Astrocyte (in vitro differentiated cells and primary cell): ENCODE results near the gene LRP1B. TPM values are rescaled to one million over a fixed set of nuclear protein-coding genes. Genes with fewer than 3 reads are reported as not detected.

Experiments used
- DNase-seq: peaks from one replicate; pipeline ENCODE4 v3.0.0-alpha.2; 2010; ENCODE audit warnings: low read depth
- FAIRE-seq: peaks from 2 replicates; lab custom pipeline; 2011; peaks lifted over from hg19 to GRCh38; lab: Jason Lieb, UNC
- H2AFZ ChIP-seq: 2 replicates; pipeline ENCODE4 v1.6.0; 2012; ENCODE audit warnings: low read depth, low read length, inconsistent platforms
- H3K27ac ChIP-seq: 2 replicates; pipeline ENCODE4 v1.5.1; 2011; ENCODE audit warnings: low read depth, low read length, inconsistent platforms
- H3K27me3 ChIP-seq: 2 replicates; pipeline ENCODE4 v1.6.0; 2011; ENCODE audit warnings: low read length, inconsistent platforms; ENCODE audit not compliant: insufficient read depth
- H3K36me3 ChIP-seq: 2 replicates; pipeline ENCODE4 v1.5.1; 2011; ENCODE audit warnings: low read length, inconsistent platforms; ENCODE audit not compliant: insufficient read depth
- H3K4me1 ChIP-seq: 2 replicates; pipeline ENCODE4 v1.5.1; 2011; ENCODE audit warnings: low read length, inconsistent platforms; ENCODE audit not compliant: insufficient read depth
- H3K4me2 ChIP-seq: 2 replicates; pipeline ENCODE4 v1.6.0; 2012; ENCODE audit warnings: low read length, inconsistent platforms
- H3K4me3 ChIP-seq: 2 replicates; pipeline ENCODE4 v1.5.1; 2011; ENCODE audit warnings: low read depth, mild to moderate bottlenecking, low read length, inconsistent platforms; ENCODE audit not compliant: insufficient read depth
- H3K79me2 ChIP-seq: 2 replicates; pipeline ENCODE4 v1.6.0; 2012; ENCODE audit warnings: mild to moderate bottlenecking, low read length, inconsistent platforms; ENCODE audit not compliant: insufficient read depth
- H3K9ac ChIP-seq: 2 replicates; pipeline ENCODE4 v1.6.0; 2012; ENCODE audit warnings: mild to moderate bottlenecking, low read length, inconsistent platforms
- H3K9me3 ChIP-seq: 2 replicates; pipeline ENCODE4 v1.5.1; 2012; ENCODE audit warnings: low read depth, mild to moderate bottlenecking, low read length, inconsistent platforms; ENCODE audit not compliant: insufficient read depth
- H4K20me1 ChIP-seq: 2 replicates; pipeline ENCODE4 v1.6.0; 2012; ENCODE audit warnings: low read length, inconsistent platforms; ENCODE audit not compliant: insufficient read depth
- H3K27ac Mint-ChIP-seq: one replicate; pipeline ENCODE4 v1.8.0; 2021; ENCODE audit warnings: mild to moderate bottlenecking, mixed read lengths; ENCODE audit not compliant: unreplicated experiment
- H3K27me3 Mint-ChIP-seq: one replicate; pipeline ENCODE4 v1.8.0; 2021; ENCODE audit warnings: low read depth, mixed read lengths; ENCODE audit not compliant: unreplicated experiment
- H3K36me3 Mint-ChIP-seq: one replicate; pipeline ENCODE4 v1.8.0; 2021; ENCODE audit warnings: low read depth, mixed read lengths; ENCODE audit not compliant: unreplicated experiment
- H3K4me1 Mint-ChIP-seq: one replicate; pipeline ENCODE4 v1.8.0; 2021; ENCODE audit warnings: low read depth, mixed read lengths; ENCODE audit not compliant: unreplicated experiment
- H3K4me3 Mint-ChIP-seq: one replicate; pipeline ENCODE4 v1.8.0; 2021; ENCODE audit warnings: mild to moderate bottlenecking, moderate library complexity, mixed read lengths; ENCODE audit not compliant: unreplicated experiment
- H3K9me3 Mint-ChIP-seq: one replicate; pipeline ENCODE4 v1.8.0; 2021; ENCODE audit warnings: mild to moderate bottlenecking, mixed read lengths; ENCODE audit not compliant: unreplicated experiment
- EZH2 ChIP-seq: IDR thresholded peaks from 2 replicates; pipeline ENCODE4 v1.6.1; 2012; ENCODE audit warnings: mild to moderate bottlenecking, low read length, inconsistent platforms; ENCODE audit not compliant: insufficient read depth
- total RNA-seq: library from RNA; stranded (reverse); gene quantifications from 2 replicates; pipeline ENCODE4 v1.2.1, GENCODE V29; 2021
- TF ChIP-seq, protein P1 (sequence below): IDR thresholded peaks from 2 replicates; pipeline ENCODE4 v1.5.1; 2011; ENCODE audit warnings: low read depth, mild to moderate bottlenecking, inconsistent platforms, low read length, moderate library complexity; ENCODE audit not compliant: insufficient read depth

LRP1B gene
- total RNA-seq, 1 donor from 2014 or later = 1.5 TPM

GRCh38 chr2:141741652-141742051 is 389.2 kb downstream of the LRP1B start:
- FAIRE-seq = no peak
- no peaks in the 10 kb centered on the region for H3K9me3 Mint-ChIP-seq

DNA sequence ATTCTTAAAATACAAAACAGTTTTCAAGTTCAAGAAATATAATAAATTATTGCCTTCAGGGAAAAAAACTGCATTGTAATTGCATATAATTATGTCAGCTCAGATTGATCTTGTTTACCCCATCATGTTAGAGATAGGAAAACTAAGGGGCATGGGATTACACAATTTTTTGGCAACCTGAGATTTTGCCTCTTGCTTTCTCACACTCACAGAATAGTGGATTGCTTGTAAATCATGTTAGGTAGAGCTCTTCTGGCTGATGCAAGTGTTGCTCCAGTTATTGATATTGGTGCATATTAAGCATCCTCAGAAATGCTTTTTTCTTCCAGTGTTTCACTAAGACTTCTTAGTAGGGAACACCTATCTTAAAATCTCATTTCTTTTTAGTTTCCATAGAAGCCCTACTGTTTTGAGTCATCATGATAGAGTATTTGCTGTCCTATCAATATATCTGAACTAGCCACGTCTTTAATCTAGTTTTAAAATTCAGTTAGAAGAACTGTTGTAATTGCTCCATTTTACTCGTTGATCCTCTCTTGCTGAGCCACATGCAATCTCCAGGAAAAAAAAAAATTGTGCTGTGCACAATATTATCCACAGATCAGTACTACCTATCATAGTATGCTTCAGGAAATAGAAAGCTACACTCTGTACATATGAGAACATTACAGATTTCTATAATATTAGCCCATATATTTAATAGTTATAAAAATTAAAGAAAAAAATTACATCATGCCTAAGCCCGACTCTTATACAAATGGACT is 393.1 kb downstream of the LRP1B start:
- Histone ChIP-seq H4K20me1 (no peaks in the 10 kb centered on the region), H3K79me2 (no peaks in the 10 kb centered on the region), H3K27ac (no peak overlapping the region), H3K4me3 (no peak overlapping the region), H3K9ac (no peak overlapping the region), H3K36me3 (no peaks in the 10 kb centered on the region), H3K4me2 (no peak overlapping the region), H2AFZ (no peak overlapping the region), H3K27me3 (no peaks in the 10 kb centered on the region), H3K4me1 (no peaks in the 10 kb centered on the region), H3K9me3 (no peaks in the 10 kb centered on the region)
- Mint-ChIP-seq H3K27me3 (no peaks in the 10 kb centered on the region), H3K27ac (no peak overlapping the region), H3K4me3 (no peak overlapping the region), H3K9me3 (no peaks in the 10 kb centered on the region), H3K36me3 (no peaks in the 10 kb centered on the region), H3K4me1 (no peaks in the 10 kb centered on the region)
- TF ChIP-seq, protein P1, sequence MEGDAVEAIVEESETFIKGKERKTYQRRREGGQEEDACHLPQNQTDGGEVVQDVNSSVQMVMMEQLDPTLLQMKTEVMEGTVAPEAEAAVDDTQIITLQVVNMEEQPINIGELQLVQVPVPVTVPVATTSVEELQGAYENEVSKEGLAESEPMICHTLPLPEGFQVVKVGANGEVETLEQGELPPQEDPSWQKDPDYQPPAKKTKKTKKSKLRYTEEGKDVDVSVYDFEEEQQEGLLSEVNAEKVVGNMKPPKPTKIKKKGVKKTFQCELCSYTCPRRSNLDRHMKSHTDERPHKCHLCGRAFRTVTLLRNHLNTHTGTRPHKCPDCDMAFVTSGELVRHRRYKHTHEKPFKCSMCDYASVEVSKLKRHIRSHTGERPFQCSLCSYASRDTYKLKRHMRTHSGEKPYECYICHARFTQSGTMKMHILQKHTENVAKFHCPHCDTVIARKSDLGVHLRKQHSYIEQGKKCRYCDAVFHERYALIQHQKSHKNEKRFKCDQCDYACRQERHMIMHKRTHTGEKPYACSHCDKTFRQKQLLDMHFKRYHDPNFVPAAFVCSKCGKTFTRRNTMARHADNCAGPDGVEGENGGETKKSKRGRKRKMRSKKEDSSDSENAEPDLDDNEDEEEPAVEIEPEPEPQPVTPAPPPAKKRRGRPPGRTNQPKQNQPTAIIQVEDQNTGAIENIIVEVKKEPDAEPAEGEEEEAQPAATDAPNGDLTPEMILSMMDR = no peak
- TF ChIP-seq EZH2 = no peak
- DNase-seq (no peak), FAIRE-seq (no peak)

More at GRCh38 chr2:141741652-141742051, 389.2 kb downstream of the LRP1B start:
- no peaks in the 10 kb centered on the region for H3K36me3 ChIP-seq
- H3K79me2 ChIP-seq = no peaks in the 10 kb centered on the region
- no peak for DNase-seq
- H2AFZ ChIP-seq = no peak overlapping the region
- no peaks in the 10 kb centered on the region for H3K27me3 ChIP-seq
- H3K9me3 ChIP-seq = peaks cover 3% of the 10 kb centered on the region
- no peak overlapping the region for H3K4me2 ChIP-seq
- H3K4me1 ChIP-seq = no peaks in the 10 kb centered on the region
- no peak overlapping the region for H3K27ac ChIP-seq
- no peaks in the 10 kb centered on the region for H3K4me1 Mint-ChIP-seq
- H3K4me3 ChIP-seq = no peak overlapping the region
- no peak overlapping the region for H3K4me3 Mint-ChIP-seq
- TF ChIP-seq, protein P1 = no peak
- TF ChIP-seq EZH2 = no peak
- H3K36me3 Mint-ChIP-seq = no peaks in the 10 kb centered on the region
- no peak overlapping the region for H3K27ac Mint-ChIP-seq
- H3K27me3 Mint-ChIP-seq = no peaks in the 10 kb centered on the region
- H4K20me1 ChIP-seq = no peaks in the 10 kb centered on the region
- no peak overlapping the region for H3K9ac ChIP-seq

GRCh38 chr2:141736466-141736865 is 394.4 kb downstream of the LRP1B start:
- TF ChIP-seq EZH2 = no peak
- DNase-seq (no peak), FAIRE-seq (no peak)
- no peaks in the 10 kb centered on the region for H3K36me3 Mint-ChIP-seq
- no peaks in the 10 kb centered on the region for H3K9me3 Mint-ChIP-seq
- H3K36me3 ChIP-seq = no peaks in the 10 kb centered on the region
- no peak overlapping the region for H3K27ac Mint-ChIP-seq
- H3K27ac ChIP-seq = no peak overlapping the region
- H4K20me1 ChIP-seq = no peaks in the 10 kb centered on the region
- H3K9ac ChIP-seq = no peak overlapping the region
- no peaks in the 10 kb centered on the region for H3K4me1 ChIP-seq
- no peak overlapping the region for H2AFZ ChIP-seq
- no peaks in the 10 kb centered on the region for H3K27me3 Mint-ChIP-seq
- no peaks in the 10 kb centered on the region for H3K4me1 Mint-ChIP-seq
- H3K9me3 ChIP-seq = no peaks in the 10 kb centered on the region
- H3K4me2 ChIP-seq = no peak overlapping the region
- H3K27me3 ChIP-seq = no peaks in the 10 kb centered on the region
- no peak overlapping the region for H3K4me3 ChIP-seq
- H3K79me2 ChIP-seq = no peaks in the 10 kb centered on the region
- H3K4me3 Mint-ChIP-seq = no peak overlapping the region
